PC-9 (cell line): ENCODE measurements around the gene PPP2R2B.

ENCODE experiments used
- EZH2 ChIP-seq: fragments of 200-600 bp; sonication (generic); IDR thresholded peaks from 2 replicates; pipeline ENCODE4 v1.8.0; 2017; ENCODE audit warnings: antibody characterized with exemption, low read depth
- TF ChIP-seq, protein P1 (sequence below): fragments of 200-600 bp; sonication (generic); conservative IDR thresholded peaks from 2 replicates; pipeline ENCODE4 v1.6.1; 2017; ENCODE audit warnings: mixed run types, antibody characterized with exemption, mild to moderate bottlenecking, moderate library complexity

GRCh38 chr5:146635443-146635842 is 243.1 kb downstream of the PPP2R2B start:
- TF ChIP-seq, protein P1, sequence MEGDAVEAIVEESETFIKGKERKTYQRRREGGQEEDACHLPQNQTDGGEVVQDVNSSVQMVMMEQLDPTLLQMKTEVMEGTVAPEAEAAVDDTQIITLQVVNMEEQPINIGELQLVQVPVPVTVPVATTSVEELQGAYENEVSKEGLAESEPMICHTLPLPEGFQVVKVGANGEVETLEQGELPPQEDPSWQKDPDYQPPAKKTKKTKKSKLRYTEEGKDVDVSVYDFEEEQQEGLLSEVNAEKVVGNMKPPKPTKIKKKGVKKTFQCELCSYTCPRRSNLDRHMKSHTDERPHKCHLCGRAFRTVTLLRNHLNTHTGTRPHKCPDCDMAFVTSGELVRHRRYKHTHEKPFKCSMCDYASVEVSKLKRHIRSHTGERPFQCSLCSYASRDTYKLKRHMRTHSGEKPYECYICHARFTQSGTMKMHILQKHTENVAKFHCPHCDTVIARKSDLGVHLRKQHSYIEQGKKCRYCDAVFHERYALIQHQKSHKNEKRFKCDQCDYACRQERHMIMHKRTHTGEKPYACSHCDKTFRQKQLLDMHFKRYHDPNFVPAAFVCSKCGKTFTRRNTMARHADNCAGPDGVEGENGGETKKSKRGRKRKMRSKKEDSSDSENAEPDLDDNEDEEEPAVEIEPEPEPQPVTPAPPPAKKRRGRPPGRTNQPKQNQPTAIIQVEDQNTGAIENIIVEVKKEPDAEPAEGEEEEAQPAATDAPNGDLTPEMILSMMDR: no peak
- no peak for TF ChIP-seq EZH2
